MV-4-11 (cell line): ENCODE measurements around the gene WAC.
A peak's percentile ranks its signal among the peaks of the same experiment; 100 is the strongest.

ENCODE experiments used
- DNase-seq: peaks from one replicate; lab custom pipeline; 2025; lab: John Stamatoyannopoulos, UW

WAC gene

GRCh38 chr10:28530751-28531150 is 2.2 kb upstream of the WAC start:
- DNase-seq = no peak

- DNase-seq = no peak
Measured at GRCh38 chr10:28533186-28533564, 257 bp downstream of the WAC start.

- peak; percentile 40 for DNase-seq
Measured at GRCh38 chr10:28533571-28534304, 820 bp downstream of the WAC start.

- DNase-seq = no peak
Measured at GRCh38 chr10:28535846-28536245, 2.9 kb downstream of the WAC start.

- DNase-seq = no peak
Measured at GRCh38 chr10:28538595-28538994, 5.7 kb downstream of the WAC start.

- DNase-seq = no peak
Measured at GRCh38 chr10:28540145-28540544, 7.2 kb downstream of the WAC start.

GRCh38 chr10:28541717-28542365 is 8.9 kb downstream of the WAC start:
- no peak for DNase-seq

- no peak for DNase-seq
Measured at GRCh38 chr10:28542728-28543127, 9.8 kb downstream of the WAC start.

GRCh38 chr10:28544058-28544457 is 11.1 kb downstream of the WAC start:
- DNase-seq = no peak

GRCh38 chr10:28545967-28546644 is 13.2 kb downstream of the WAC start:
- peak; percentile 3 for DNase-seq

- DNase-seq = no peak
Measured at GRCh38 chr10:28548781-28549498, 16.0 kb downstream of the WAC start.

GRCh38 chr10:28551086-28551485 is 18.2 kb downstream of the WAC start:
- DNase-seq = no peak

GRCh38 chr10:28552775-28553174 is 19.9 kb downstream of the WAC start:
- no peak for DNase-seq

GRCh38 chr10:28554009-28554408 is 21.1 kb downstream of the WAC start:
- DNase-seq = no peak

GRCh38 chr10:28554952-28555351 is 22.0 kb downstream of the WAC start:
- no peak for DNase-seq

GRCh38 chr10:28555358-28555757 is 22.4 kb downstream of the WAC start:
- DNase-seq = no peak

- no peak for DNase-seq
Measured at GRCh38 chr10:28556142-28556541, 23.2 kb downstream of the WAC start.

GRCh38 chr10:28558186-28558585 is 25.3 kb downstream of the WAC start:
- no peak for DNase-seq

GRCh38 chr10:28558923-28559508 is 26.1 kb downstream of the WAC start:
- DNase-seq = peak; percentile 63

GRCh38 chr10:28559618-28560017 is 26.7 kb downstream of the WAC start:
- DNase-seq = no peak

GRCh38 chr10:28560617-28561016 is 27.7 kb downstream of the WAC start:
- no peak for DNase-seq

GRCh38 chr10:28561531-28561930 is 28.6 kb downstream of the WAC start:
- DNase-seq = no peak
